HepG2 (cell line): ENCODE measurements around the gene UBXN2A. TPM values are rescaled to one million over a fixed set of nuclear protein-coding genes. Genes with fewer than 3 reads are reported as not detected.

Experiments
- AGO2 ChIP-seq: fragments of 200-400 bp; formaldehyde crosslinking; optimal IDR thresholded peaks from 2 replicates; pipeline ENCODE3; 2017; ENCODE audit warnings: mild to moderate bottlenecking, low read depth, low read length, moderate library complexity
- FOXO1 ChIP-seq: sonication (generic); formaldehyde crosslinking; IDR thresholded peaks from 2 replicates; pipeline ENCODE4 v1.4.0; 2020; ENCODE audit warnings: missing genetic modification reagents
- IKZF4 ChIP-seq: sonication (generic); formaldehyde crosslinking; IDR thresholded peaks from 2 replicates; pipeline ENCODE4 v1.5.1; 2020; ENCODE audit warnings: borderline replicate concordance, mild to moderate bottlenecking, low read depth, missing genetic modification reagents; ENCODE audit errors: not compliant biosample characterization
- JUN ChIP-seq: sonication (generic); formaldehyde crosslinking; IDR thresholded peaks from 2 replicates; pipeline ENCODE4 v1.4.0; 2020; ENCODE audit warnings: mild to moderate bottlenecking, missing genetic modification reagents
- KDM3A ChIP-seq: IDR thresholded peaks from 2 replicates; pipeline ENCODE4 v1.6.1; 2018; ENCODE audit warnings: low read depth, missing compliant biosample characterization
- MED1 ChIP-seq: sonication (generic); formaldehyde crosslinking; IDR thresholded peaks from 2 replicates; pipeline ENCODE4 v1.4.0; 2020; ENCODE audit warnings: missing genetic modification reagents
- MXI1 ChIP-seq: IDR thresholded peaks from 3 replicates; pipeline ENCODE4 v1.6.1; 2012; ENCODE audit warnings: low read depth, low read length, inconsistent platforms, borderline replicate concordance
- PHF8 ChIP-seq: sonication (generic); formaldehyde crosslinking; IDR thresholded peaks from 2 replicates; pipeline ENCODE4 v1.5.0; 2020; ENCODE audit warnings: missing genetic modification reagents
- POLR2G ChIP-seq: fragments of 200-400 bp; formaldehyde crosslinking; IDR thresholded peaks from 2 replicates; pipeline ENCODE4 v1.6.1; 2018; ENCODE audit warnings: mild to moderate bottlenecking, low read depth, low read length, moderate library complexity
- PRMT3 ChIP-seq: sonication (generic); formaldehyde crosslinking; IDR thresholded peaks from 2 replicates; pipeline ENCODE4 v1.8.1; 2022; ENCODE audit warnings: low read depth, mild to moderate bottlenecking, moderate library complexity, missing genetic modification reagents, borderline replicate concordance
- SOX13 ChIP-seq, 3 experiments: fragments of 450-650 bp in 1 of 3; sonication (generic) in 1 of 3; formaldehyde crosslinking in 1 of 3; IDR thresholded peaks in 2 of 3; conservative IDR thresholded peaks in 1 of 3; 2 replicates each; pipeline versions ENCODE4 v1.5.0 to v1.6.1; 2016 to 2020; ENCODE audit warnings: antibody characterized with exemption in 1 of 3, mild to moderate bottlenecking in 1 of 3, missing compliant biosample characterization in 1 of 3, missing genetic modification reagents in 1 of 3, moderate library complexity in 1 of 3
- TSC22D2 ChIP-seq: sonication (generic); formaldehyde crosslinking; IDR thresholded peaks from 2 replicates; pipeline ENCODE4 v1.5.1; 2020; ENCODE audit warnings: missing genetic modification reagents, mild to moderate bottlenecking, borderline replicate concordance
- ZBTB7A ChIP-seq: sonication (generic); formaldehyde crosslinking; IDR thresholded peaks from 2 replicates; pipeline ENCODE4 v1.8.0; 2022; ENCODE audit warnings: mild to moderate bottlenecking, missing genetic modification reagents
- ZNF205 ChIP-seq: IDR thresholded peaks from 2 replicates; pipeline ENCODE4 v1.6.1; 2018; ENCODE audit warnings: missing biosample characterization, missing genetic modification reagents
- ZNF619 ChIP-seq: sonication (generic); formaldehyde crosslinking; IDR thresholded peaks from 2 replicates; pipeline ENCODE4 v1.4.0; 2020; ENCODE audit warnings: mild to moderate bottlenecking, missing genetic modification reagents
- ZNF749 ChIP-seq: sonication (generic); formaldehyde crosslinking; IDR thresholded peaks from 2 replicates; pipeline ENCODE4 v1.8.0; 2022; ENCODE audit warnings: mild to moderate bottlenecking, missing genetic modification reagents, moderate library complexity, borderline replicate concordance
- ZNF776 ChIP-seq: sonication (generic); formaldehyde crosslinking; IDR thresholded peaks from 2 replicates; pipeline ENCODE4 v1.4.0; 2020; ENCODE audit warnings: mild to moderate bottlenecking, missing genetic modification reagents
- ZSCAN25 ChIP-seq: sonication (generic); formaldehyde crosslinking; IDR thresholded peaks from 2 replicates; pipeline ENCODE4 v1.8.0; 2022; ENCODE audit warnings: mild to moderate bottlenecking, missing genetic modification reagents
- polyA plus RNA-seq, 8 experiments: library from polyadenylated mRNA; depleted of rRNA in 3 of 8; stranded (reverse) in 7 of 8; unstranded in 1 of 8; fragments of >200 nt; fragmentation: Illumina TruSeq in 4 of 8; extraction: Trizol in 4 of 8; gene quantifications; 2 replicates each; pipeline versions ENCODE4 v1.2.1 to v1.2.3, GENCODE V29; 2011 to 2016; ENCODE audit warnings: low read depth in 4 of 8, missing spikeins in 1 of 8, mixed read lengths in 1 of 8; ENCODE audit not compliant: insufficient read depth in 1 of 8
- total RNA-seq, 5 experiments: library from RNA; depleted of rRNA; stranded (reverse); fragments of >200 nt; fragmentation: Illumina TruSeq; extraction: Trizol; gene quantifications; 2 replicates each; pipeline ENCODE4 v1.2.3, GENCODE V29; 2016; ENCODE audit warnings: low read depth in 1 of 5
- TF ChIP-seq, protein P1 (sequence below): IDR thresholded peaks from 2 replicates; pipeline ENCODE4 v1.6.1; 2016; ENCODE audit warnings: missing compliant biosample characterization, missing genetic modification reagents, borderline replicate concordance
- TF ChIP-seq, protein P2 (sequence below): sonication (generic); formaldehyde crosslinking; IDR thresholded peaks from 2 replicates; pipeline ENCODE4 v1.9.0; 2021; ENCODE audit warnings: missing genetic modification reagents, mild to moderate bottlenecking, borderline replicate concordance
- TF ChIP-seq, protein P3 (sequence below): IDR thresholded peaks from 2 replicates; pipeline ENCODE4 v1.6.1; 2016
- TF ChIP-seq, protein P4 (sequence below): sonication (generic); formaldehyde crosslinking; IDR thresholded peaks from 2 replicates; pipeline ENCODE4 v1.8.1; 2022; ENCODE audit warnings: low read depth, mild to moderate bottlenecking, missing genetic modification reagents

Gene UBXN2A
- total and polyA plus RNA-seq, 2 of the 13 experiments (the other 11 are each of a cell fraction or from before 2014, with no cell fraction given) = 8.3 to 20.9 TPM

DNA sequence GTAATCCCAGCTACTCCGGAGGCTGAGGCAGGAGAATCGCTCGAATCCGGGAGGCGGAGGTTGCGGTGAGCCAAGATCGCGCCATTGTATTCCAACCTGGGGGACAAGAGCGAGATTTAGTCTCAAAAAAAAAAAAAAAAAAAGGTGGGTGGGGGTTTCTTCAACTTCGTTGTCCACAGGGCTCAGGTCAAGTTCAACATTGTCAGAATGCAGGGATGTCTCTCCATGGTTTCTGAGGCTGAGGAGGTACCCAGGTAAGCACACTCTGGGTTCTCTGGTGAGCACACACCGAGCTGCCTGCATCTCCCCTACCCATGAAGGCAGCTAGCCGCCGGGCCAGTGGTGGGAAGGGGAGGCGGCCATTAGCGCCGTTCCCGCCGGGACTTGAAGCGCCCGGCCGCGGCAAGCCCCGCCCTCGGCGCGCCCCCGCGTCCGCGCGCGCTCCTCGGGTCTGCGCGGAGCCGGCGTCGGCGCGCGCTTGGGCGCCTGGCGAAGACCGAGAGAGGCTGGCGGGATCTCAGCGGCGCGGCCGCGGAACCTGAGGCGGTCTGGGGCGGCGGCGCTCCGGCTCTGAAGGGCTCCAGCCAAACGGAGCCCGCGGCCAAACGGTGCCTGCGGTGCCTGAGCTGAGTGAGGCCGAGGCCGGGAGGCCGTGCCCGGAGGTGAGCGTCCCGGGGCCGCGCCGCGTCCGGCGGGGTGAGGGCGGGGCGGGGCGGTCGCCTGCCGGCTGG lies at the start of gene UBXN2A (continued):
- TF ChIP-seq, protein P1, sequence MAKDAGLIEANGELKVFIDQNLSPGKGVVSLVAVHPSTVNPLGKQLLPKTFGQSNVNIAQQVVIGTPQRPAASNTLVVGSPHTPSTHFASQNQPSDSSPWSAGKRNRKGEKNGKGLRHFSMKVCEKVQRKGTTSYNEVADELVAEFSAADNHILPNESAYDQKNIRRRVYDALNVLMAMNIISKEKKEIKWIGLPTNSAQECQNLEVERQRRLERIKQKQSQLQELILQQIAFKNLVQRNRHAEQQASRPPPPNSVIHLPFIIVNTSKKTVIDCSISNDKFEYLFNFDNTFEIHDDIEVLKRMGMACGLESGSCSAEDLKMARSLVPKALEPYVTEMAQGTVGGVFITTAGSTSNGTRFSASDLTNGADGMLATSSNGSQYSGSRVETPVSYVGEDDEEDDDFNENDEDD (CRISPR knock-in tag) = peak; percentile 74
- TF ChIP-seq ZNF776 = peak; percentile 93; the same call in 1 of the 2 replicates
- TF ChIP-seq ZSCAN25 (CRISPR knock-in tag) = peak; percentile 70; the same call in 1 of the 2 replicates
- TF ChIP-seq POLR2G = peak; percentile 87
- TF ChIP-seq AGO2 = peak; percentile 66
- TF ChIP-seq PRMT3 = peak; percentile 62; the same call in 1 of the 2 replicates
- peak; percentile 87 for TF ChIP-seq PHF8 (CRISPR knock-in tag)
- TF ChIP-seq SOX13 (IDR thresholded peaks at IDR 0.05) = 0 out of 2 replicates have a peak, but pooled peaks have one; percentile 0
- TF ChIP-seq SOX13 (CRISPR knock-in tag; conservative IDR thresholded peaks at IDR 0.05 in 1 of 2, IDR thresholded peaks at IDR 0.05 in 1 of 2) = no peak
- no peak for TF ChIP-seq ZNF619 (CRISPR knock-in tag)
- TF ChIP-seq ZNF749 (CRISPR knock-in tag) = 0 out of 2 replicates have a peak, but pooled peaks have one; percentile 32
- TF ChIP-seq MXI1 = peak; percentile 56; the same call in 1 of the 3 replicates
- TF ChIP-seq MED1 (CRISPR knock-in tag) = peak; percentile 54
- TF ChIP-seq IKZF4 (CRISPR knock-in tag) = peak; percentile 70
- TF ChIP-seq, protein P2, sequence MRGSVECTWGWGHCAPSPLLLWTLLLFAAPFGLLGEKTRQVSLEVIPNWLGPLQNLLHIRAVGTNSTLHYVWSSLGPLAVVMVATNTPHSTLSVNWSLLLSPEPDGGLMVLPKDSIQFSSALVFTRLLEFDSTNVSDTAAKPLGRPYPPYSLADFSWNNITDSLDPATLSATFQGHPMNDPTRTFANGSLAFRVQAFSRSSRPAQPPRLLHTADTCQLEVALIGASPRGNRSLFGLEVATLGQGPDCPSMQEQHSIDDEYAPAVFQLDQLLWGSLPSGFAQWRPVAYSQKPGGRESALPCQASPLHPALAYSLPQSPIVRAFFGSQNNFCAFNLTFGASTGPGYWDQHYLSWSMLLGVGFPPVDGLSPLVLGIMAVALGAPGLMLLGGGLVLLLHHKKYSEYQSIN = 0 out of 2 replicates have a peak, but pooled peaks have one; percentile 54
- no peak for TF ChIP-seq KDM3A (CRISPR knock-in tag)
- 0 out of 2 replicates have a peak, but pooled peaks have one; percentile 16 for TF ChIP-seq ZBTB7A (CRISPR knock-in tag)
- TF ChIP-seq ZNF205 (CRISPR knock-in tag) = no peak
- TF ChIP-seq, protein P3, sequence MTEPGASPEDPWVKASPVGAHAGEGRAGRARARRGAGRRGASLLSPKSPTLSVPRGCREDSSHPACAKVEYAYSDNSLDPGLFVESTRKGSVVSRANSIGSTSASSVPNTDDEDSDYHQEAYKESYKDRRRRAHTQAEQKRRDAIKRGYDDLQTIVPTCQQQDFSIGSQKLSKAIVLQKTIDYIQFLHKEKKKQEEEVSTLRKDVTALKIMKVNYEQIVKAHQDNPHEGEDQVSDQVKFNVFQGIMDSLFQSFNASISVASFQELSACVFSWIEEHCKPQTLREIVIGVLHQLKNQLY (CRISPR knock-in tag) = no peak
- TF ChIP-seq, protein P4, sequence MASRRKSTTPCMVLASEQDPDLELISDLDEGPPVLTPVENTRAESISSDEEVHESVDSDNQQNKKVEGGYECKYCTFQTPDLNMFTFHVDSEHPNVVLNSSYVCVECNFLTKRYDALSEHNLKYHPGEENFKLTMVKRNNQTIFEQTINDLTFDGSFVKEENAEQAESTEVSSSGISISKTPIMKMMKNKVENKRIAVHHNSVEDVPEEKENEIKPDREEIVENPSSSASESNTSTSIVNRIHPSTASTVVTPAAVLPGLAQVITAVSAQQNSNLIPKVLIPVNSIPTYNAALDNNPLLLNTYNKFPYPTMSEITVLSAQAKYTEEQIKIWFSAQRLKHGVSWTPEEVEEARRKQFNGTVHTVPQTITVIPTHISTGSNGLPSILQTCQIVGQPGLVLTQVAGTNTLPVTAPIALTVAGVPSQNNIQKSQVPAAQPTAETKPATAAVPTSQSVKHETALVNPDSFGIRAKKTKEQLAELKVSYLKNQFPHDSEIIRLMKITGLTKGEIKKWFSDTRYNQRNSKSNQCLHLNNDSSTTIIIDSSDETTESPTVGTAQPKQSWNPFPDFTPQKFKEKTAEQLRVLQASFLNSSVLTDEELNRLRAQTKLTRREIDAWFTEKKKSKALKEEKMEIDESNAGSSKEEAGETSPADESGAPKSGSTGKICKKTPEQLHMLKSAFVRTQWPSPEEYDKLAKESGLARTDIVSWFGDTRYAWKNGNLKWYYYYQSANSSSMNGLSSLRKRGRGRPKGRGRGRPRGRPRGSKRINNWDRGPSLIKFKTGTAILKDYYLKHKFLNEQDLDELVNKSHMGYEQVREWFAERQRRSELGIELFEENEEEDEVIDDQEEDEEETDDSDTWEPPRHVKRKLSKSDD (CRISPR knock-in tag) = peak; percentile 22; the same call in 1 of the 2 replicates
- TF ChIP-seq TSC22D2 (CRISPR knock-in tag) = 0 out of 2 replicates have a peak, but pooled peaks have one; percentile 49
- TF ChIP-seq JUN = no peak
- 0 out of 2 replicates have a peak, but pooled peaks have one; percentile 15 for TF ChIP-seq FOXO1
